GM12878 (cell line): ENCODE measurements around the gene NGF.

Experiments used
- CREM ChIP-seq: IDR thresholded peaks from 2 replicates; pipeline ENCODE4 v1.6.1; 2014; ENCODE audit warnings: antibody characterized with exemption, low read depth
- CTCF ChIP-seq, 3 experiments: IDR thresholded peaks in 2 of 3; conservative IDR thresholded peaks in 1 of 3; 2 replicates each; pipeline ENCODE4 v1.5.1; 2011; ENCODE audit warnings: low read depth in 3 of 3, low read length in 3 of 3, mild to moderate bottlenecking in 3 of 3, control low read depth in 2 of 3, moderate library complexity in 2 of 3, inconsistent platforms in 1 of 3, mixed read lengths in 1 of 3; ENCODE audit not compliant: control insufficient read depth in 2 of 3, insufficient read depth in 1 of 3; ENCODE audit errors: extremely low read depth in 1 of 3
- EGR1 ChIP-seq, 2 experiments: IDR thresholded peaks; 1 replicate in 1 of 2; 2 replicates in 1 of 2; pipeline ENCODE4 v1.6.1; 2011 to 2012; ENCODE audit warnings: low read depth in 2 of 2, low read length in 2 of 2, borderline replicate concordance in 1 of 2, mild to moderate bottlenecking in 1 of 2, moderate library complexity in 1 of 2
- ESRRA ChIP-seq: IDR thresholded peaks from 2 replicates; pipeline ENCODE4 v1.6.1; 2012; ENCODE audit warnings: mild to moderate bottlenecking, low read length, improper control_type of control experiment
- EZH2 ChIP-seq: IDR thresholded peaks from 2 replicates; pipeline ENCODE4 v1.6.1; 2012; ENCODE audit warnings: low read depth, mild to moderate bottlenecking, control low read depth, inconsistent platforms, low read length, borderline replicate concordance; ENCODE audit not compliant: control insufficient read depth
- NFYB ChIP-seq: IDR thresholded peaks from 2 replicates; pipeline ENCODE4 v1.6.1; 2011; ENCODE audit warnings: low read depth, mild to moderate bottlenecking, low read length, improper control_type of control experiment, moderate library complexity; ENCODE audit not compliant: insufficient read depth
- POLR2AphosphoS5 ChIP-seq: IDR thresholded peaks from 2 replicates; pipeline ENCODE4 v1.6.1; 2011; ENCODE audit warnings: mild to moderate bottlenecking, low read length, inconsistent platforms
- RAD51 ChIP-seq: fragments of 450-650 bp; IDR thresholded peaks from 2 replicates; pipeline ENCODE4 v1.6.1; 2016; ENCODE audit warnings: moderate library complexity, mild to moderate bottlenecking, inconsistent platforms
- SRF ChIP-seq, 2 experiments: IDR thresholded peaks; 2 replicates each; pipeline ENCODE4 v1.6.1; 2011; ENCODE audit warnings: low read depth in 2 of 2, low read length in 2 of 2, mild to moderate bottlenecking in 1 of 2, moderate library complexity in 1 of 2
- TF ChIP-seq, protein P1 (sequence below): IDR thresholded peaks from 2 replicates; pipeline ENCODE4 v1.6.1; 2012; ENCODE audit warnings: mild to moderate bottlenecking, low read depth, low read length

DNA sequence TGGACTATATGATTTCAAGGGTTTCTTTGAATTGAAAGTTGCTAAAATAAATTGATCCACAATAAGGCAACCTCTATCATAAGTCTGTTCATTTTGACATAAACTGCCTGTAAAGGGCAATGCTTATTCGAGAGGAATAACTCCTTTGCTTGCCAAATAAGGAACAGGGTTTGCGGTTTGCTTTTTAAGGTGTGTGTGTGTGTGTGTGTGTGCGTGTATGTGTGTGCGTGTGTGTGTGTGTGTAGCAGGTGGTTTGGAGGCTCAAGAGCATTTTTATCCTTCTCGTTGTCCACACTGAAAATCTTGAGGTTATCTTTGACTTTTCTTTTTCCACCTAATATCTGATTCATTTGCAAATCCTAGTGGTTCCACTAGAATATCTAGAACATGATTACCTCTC is 13.1 kb upstream of the NGF start:
- TF ChIP-seq CTCF (IDR thresholded peaks at IDR 0.05 in 2 of 3, conservative IDR thresholded peaks at IDR 0.05 in 1 of 3; ENCODE audit: control insufficient read depth in 2 of 3, extremely low read depth in 1 of 3, insufficient read depth in 1 of 3, low read depth in 3 of 3, low read length in 3 of 3) (no peak), EZH2 (no peak), EGR1 (IDR thresholded peaks at IDR 0.05; ENCODE audit: borderline replicate concordance in 1 of 2, low read depth in 2 of 2, low read length in 2 of 2) (no peak), NFYB (no peak), RAD51 (no peak), ESRRA (no peak), POLR2AphosphoS5 (no peak), SRF (IDR thresholded peaks at IDR 0.05; ENCODE audit: low read depth in 2 of 2, low read length in 2 of 2) (no peak), CREM (no peak)
- TF ChIP-seq, protein P1, sequence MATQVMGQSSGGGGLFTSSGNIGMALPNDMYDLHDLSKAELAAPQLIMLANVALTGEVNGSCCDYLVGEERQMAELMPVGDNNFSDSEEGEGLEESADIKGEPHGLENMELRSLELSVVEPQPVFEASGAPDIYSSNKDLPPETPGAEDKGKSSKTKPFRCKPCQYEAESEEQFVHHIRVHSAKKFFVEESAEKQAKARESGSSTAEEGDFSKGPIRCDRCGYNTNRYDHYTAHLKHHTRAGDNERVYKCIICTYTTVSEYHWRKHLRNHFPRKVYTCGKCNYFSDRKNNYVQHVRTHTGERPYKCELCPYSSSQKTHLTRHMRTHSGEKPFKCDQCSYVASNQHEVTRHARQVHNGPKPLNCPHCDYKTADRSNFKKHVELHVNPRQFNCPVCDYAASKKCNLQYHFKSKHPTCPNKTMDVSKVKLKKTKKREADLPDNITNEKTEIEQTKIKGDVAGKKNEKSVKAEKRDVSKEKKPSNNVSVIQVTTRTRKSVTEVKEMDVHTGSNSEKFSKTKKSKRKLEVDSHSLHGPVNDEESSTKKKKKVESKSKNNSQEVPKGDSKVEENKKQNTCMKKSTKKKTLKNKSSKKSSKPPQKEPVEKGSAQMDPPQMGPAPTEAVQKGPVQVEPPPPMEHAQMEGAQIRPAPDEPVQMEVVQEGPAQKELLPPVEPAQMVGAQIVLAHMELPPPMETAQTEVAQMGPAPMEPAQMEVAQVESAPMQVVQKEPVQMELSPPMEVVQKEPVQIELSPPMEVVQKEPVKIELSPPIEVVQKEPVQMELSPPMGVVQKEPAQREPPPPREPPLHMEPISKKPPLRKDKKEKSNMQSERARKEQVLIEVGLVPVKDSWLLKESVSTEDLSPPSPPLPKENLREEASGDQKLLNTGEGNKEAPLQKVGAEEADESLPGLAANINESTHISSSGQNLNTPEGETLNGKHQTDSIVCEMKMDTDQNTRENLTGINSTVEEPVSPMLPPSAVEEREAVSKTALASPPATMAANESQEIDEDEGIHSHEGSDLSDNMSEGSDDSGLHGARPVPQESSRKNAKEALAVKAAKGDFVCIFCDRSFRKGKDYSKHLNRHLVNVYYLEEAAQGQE, result no peak
